Neutrophil (primary cell): ENCODE results near the gene CAST.

Experiments
- H3K27ac ChIP-seq: fragments of 200-600 bp; sonication (generic); 2 replicates; pipeline ENCODE4 v1.5.1; 2016; ENCODE audit warnings: mild to moderate bottlenecking, moderate library complexity
- H3K27me3 ChIP-seq: fragments of 200-600 bp; sonication (generic); 2 replicates; pipeline ENCODE4 v1.6.0; 2016; ENCODE audit warnings: mild to moderate bottlenecking
- H3K36me3 ChIP-seq: fragments of 200-600 bp; sonication (generic); 2 replicates; pipeline ENCODE4 v1.5.1; 2017
- H3K4me1 ChIP-seq, 2 experiments: fragments of 200-600 bp in 1 of 2; sonication (generic) in 1 of 2; 1 replicate in 1 of 2; 2 replicates in 1 of 2; pipeline versions ENCODE4 v1.5.1 to v1.6.1; 2013 to 2016; ENCODE audit warnings: low read depth in 1 of 2, low read length in 1 of 2, mild to moderate bottlenecking in 1 of 2, moderate library complexity in 1 of 2; ENCODE audit not compliant: control insufficient read depth in 1 of 2, insufficient read depth in 1 of 2
- H3K4me3 ChIP-seq, 2 experiments: fragments of 200-600 bp in 1 of 2; sonication (generic) in 1 of 2; 1 replicate in 1 of 2; 2 replicates in 1 of 2; pipeline ENCODE4 v1.5.1; 2013 to 2016; ENCODE audit warnings: low read depth in 1 of 2, low read length in 1 of 2, mild to moderate bottlenecking in 1 of 2, moderate library complexity in 1 of 2
- H3K9me3 ChIP-seq: fragments of 200-600 bp; sonication (generic); 2 replicates; pipeline ENCODE4 v1.5.1; 2016
- CTCF ChIP-seq: fragments of 200-600 bp; sonication (generic); IDR thresholded peaks from 2 replicates; pipeline ENCODE4 v1.5.1; 2016; ENCODE audit warnings: antibody characterized with exemption

The CAST gene

GRCh38 chr5:96662725-96663518 lies 746 bp downstream of the CAST start:
- H3K9me3 ChIP-seq, result no peaks in the 10 kb centered on the region
- no peak for TF ChIP-seq CTCF
- H3K36me3 ChIP-seq, result no peaks in the 10 kb centered on the region
- H3K4me3 ChIP-seq, result peak overlapping the region; percentile 90 to 94
- peaks cover 7% of the 10 kb centered on the region for H3K27me3 ChIP-seq
- H3K27ac ChIP-seq, result peak overlapping the region; percentile 90
- peaks cover 13 to 26% of the 10 kb centered on the region in 2 experiments for H3K4me1 ChIP-seq

DNA sequence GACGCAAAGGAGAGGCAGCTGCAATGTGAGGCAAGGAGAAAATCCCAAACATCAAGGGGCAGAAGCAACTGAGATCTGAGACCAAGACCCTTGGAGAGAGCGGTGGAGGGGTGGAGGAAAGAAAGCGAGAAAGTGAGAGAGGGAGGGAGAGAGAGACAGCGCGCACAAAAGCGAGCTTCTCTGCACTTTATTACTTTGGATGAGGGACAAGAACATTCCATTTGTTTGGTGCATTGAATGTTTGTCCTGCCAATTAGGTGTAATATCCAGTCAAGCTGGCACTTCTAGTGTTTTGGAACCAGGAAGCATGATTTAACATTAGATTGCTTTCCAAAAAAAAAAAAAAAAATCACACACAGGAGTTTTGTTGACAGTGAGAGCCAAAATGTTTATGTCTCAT lies 1.4 kb downstream of the CAST start:
- no peaks in the 10 kb centered on the region for H3K9me3 ChIP-seq
- H3K27ac ChIP-seq, result peak overlapping the region; percentile 90
- peaks cover 6% of the 10 kb centered on the region for H3K27me3 ChIP-seq
- no peaks in the 10 kb centered on the region for H3K36me3 ChIP-seq
- peaks cover 13 to 26% of the 10 kb centered on the region in 2 experiments for H3K4me1 ChIP-seq
- peak overlapping the region; percentile 90 to 94 for H3K4me3 ChIP-seq
- no peak for TF ChIP-seq CTCF

DNA sequence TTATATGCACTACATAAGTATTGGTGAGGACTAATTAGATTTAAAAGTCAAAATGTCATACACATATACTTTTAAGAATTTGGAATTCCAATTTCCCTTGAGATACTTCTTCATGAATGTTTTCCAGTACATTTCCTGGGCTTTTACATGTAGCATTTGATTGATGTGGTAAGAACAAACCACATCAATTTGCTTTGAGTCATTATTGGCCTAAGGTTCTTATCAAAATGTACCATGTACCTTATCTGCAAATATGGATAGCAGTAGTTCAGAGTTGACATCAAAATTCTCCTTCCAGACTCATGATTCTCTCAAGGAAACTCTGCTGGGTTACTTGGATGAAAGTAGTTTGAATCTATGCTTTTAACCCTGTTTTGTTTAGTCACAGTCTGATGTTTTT lies 2.5 kb downstream of the CAST start:
- Histone ChIP-seq H3K27ac (no peak overlapping the region), H3K4me1 (peaks cover 13 to 26% of the 10 kb centered on the region in 2 experiments), H3K4me3 (no peak overlapping the region), H3K27me3 (no peaks in the 10 kb centered on the region), H3K9me3 (no peaks in the 10 kb centered on the region), H3K36me3 (no peaks in the 10 kb centered on the region)
- no peak for TF ChIP-seq CTCF

DNA sequence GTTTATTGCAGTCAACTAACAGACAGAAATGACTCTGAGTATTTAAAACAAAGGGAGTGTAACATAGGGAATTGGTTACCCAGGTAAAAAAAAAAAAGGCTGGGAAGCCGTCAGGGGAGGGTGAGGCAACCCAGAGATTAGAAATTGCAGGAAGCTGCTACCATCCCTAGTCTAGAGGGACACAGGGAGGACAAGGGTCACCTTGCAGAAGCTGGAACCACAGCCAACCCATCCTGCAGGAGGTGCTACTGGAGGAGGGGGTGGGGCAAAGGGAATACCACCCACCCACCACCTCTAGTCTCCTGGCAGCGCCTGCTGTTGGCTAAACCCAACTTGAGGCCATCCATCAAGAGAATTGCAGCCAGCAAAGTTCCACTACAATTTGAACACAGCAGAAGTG lies 6.5 kb downstream of the CAST start:
- no peak overlapping the region for H3K4me3 ChIP-seq
- no peaks in the 10 kb centered on the region for H3K9me3 ChIP-seq
- no peak overlapping the region for H3K27ac ChIP-seq
- no peak for TF ChIP-seq CTCF
- peaks cover under 1 to 7% of the 10 kb centered on the region in 2 experiments for H3K4me1 ChIP-seq
- H3K36me3 ChIP-seq, result no peaks in the 10 kb centered on the region
- H3K27me3 ChIP-seq, result no peaks in the 10 kb centered on the region

DNA sequence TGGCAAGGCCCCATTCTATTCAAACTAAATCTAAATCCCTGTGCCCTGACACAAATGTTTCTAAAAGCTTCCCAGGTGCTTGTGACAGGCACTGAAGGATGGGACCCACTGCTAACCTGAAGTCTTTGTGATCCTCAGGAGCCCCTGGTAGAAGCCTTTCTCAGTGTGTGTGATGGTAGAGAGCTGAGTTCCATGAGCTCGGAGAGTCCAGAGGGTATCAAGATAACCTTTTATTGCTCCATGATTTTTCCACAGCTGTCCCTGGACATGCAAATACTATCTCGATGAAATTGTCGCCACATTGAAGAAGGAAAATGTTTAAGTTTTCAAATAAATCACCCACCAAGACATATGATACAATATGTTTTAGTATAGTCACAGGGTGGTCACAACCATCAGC lies 7.7 kb downstream of the CAST start:
- Histone ChIP-seq H3K36me3 (no peaks in the 10 kb centered on the region), H3K9me3 (no peaks in the 10 kb centered on the region), H3K4me1 (peaks cover 0 to 4% of the 10 kb centered on the region in 2 experiments), H3K4me3 (no peak overlapping the region), H3K27ac (no peak overlapping the region), H3K27me3 (no peaks in the 10 kb centered on the region)
- no peak for TF ChIP-seq CTCF
